WERI-Rb-1 (cell line): Measurements from ENCODE around the gene UQCR11.

ENCODE experiments used
- DNase-seq: peaks from one replicate; pipeline ENCODE4 v3.0.0-alpha.2; 2020
- H3K27ac ChIP-seq: fragments of 250-450 bp; sonication (Bioruptor Pico); 2 replicates; pipeline ENCODE4 v1.5.1; 2020; ENCODE audit warnings: mild to moderate bottlenecking, moderate library complexity
- H3K27me3 ChIP-seq: fragments of 250-450 bp; sonication (Bioruptor Pico); 2 replicates; pipeline ENCODE4 v1.5.1; 2021; ENCODE audit warnings: mild to moderate bottlenecking, low read depth, moderate library complexity; ENCODE audit not compliant: insufficient read depth, severe bottlenecking
- H3K36me3 ChIP-seq: fragments of 250-450 bp; sonication (Bioruptor Pico); 2 replicates; pipeline ENCODE4 v1.5.1; 2020; ENCODE audit warnings: mild to moderate bottlenecking, moderate library complexity
- H3K4me3 ChIP-seq: 2 replicates; pipeline ENCODE4 v1.5.1; 2011; ENCODE audit warnings: low read depth, mild to moderate bottlenecking, control low read depth, low read length
- H3K9me3 ChIP-seq: fragments of 250-450 bp; sonication (Bioruptor Pico); 2 replicates; pipeline ENCODE4 v1.5.1; 2021; ENCODE audit warnings: mild to moderate bottlenecking, moderate library complexity; ENCODE audit not compliant: severe bottlenecking
- CTCF ChIP-seq: IDR thresholded peaks from 2 replicates; pipeline ENCODE4 v1.5.1; 2011; ENCODE audit warnings: low read depth, mild to moderate bottlenecking, control low read depth, inconsistent platforms, low read length

The UQCR11 gene

GRCh38 chr19:1577929-1578618 is 27.2 kb downstream of the UQCR11 start:
- peaks cover 77% of the 10 kb centered on the region for H3K36me3 ChIP-seq
- no peaks in the 10 kb centered on the region for H3K27me3 ChIP-seq
- H3K27ac ChIP-seq, result no peak overlapping the region
- DNase-seq, result no peak
- no peak for TF ChIP-seq CTCF
- H3K9me3 ChIP-seq, result no peaks in the 10 kb centered on the region
- no peak overlapping the region for H3K4me3 ChIP-seq

GRCh38 chr19:1577090-1577928 is 28.0 kb downstream of the UQCR11 start:
- no peak for TF ChIP-seq CTCF
- DNase-seq, result no peak
- peaks cover 69% of the 10 kb centered on the region for H3K36me3 ChIP-seq
- H3K9me3 ChIP-seq, result no peaks in the 10 kb centered on the region
- H3K27ac ChIP-seq, result no peak overlapping the region
- no peaks in the 10 kb centered on the region for H3K27me3 ChIP-seq
- H3K4me3 ChIP-seq, result no peak overlapping the region

GRCh38 chr19:1576242-1577089 is 28.8 kb downstream of the UQCR11 start:
- Histone ChIP-seq H3K9me3 (no peaks in the 10 kb centered on the region), H3K27me3 (no peaks in the 10 kb centered on the region), H3K36me3 (peaks cover 62% of the 10 kb centered on the region), H3K4me3 (no peak overlapping the region), H3K27ac (no peak overlapping the region)
- no peak for DNase-seq
- no peak for TF ChIP-seq CTCF

- Histone ChIP-seq H3K36me3 (peaks cover 53% of the 10 kb centered on the region), H3K9me3 (no peaks in the 10 kb centered on the region), H3K27ac (no peak overlapping the region), H3K27me3 (no peaks in the 10 kb centered on the region), H3K4me3 (no peak overlapping the region)
- TF ChIP-seq CTCF, result no peak
- DNase-seq, result no peak
Measured at GRCh38 chr19:1575323-1576241, 29.7 kb downstream of the UQCR11 start.

GRCh38 chr19:1574354-1575136 is 30.7 kb downstream of the UQCR11 start:
- no peaks in the 10 kb centered on the region for H3K9me3 ChIP-seq
- peaks cover 43% of the 10 kb centered on the region for H3K36me3 ChIP-seq
- no peak overlapping the region for H3K4me3 ChIP-seq
- H3K27ac ChIP-seq, result no peak overlapping the region; the same call in 1 of the 2 replicates
- no peak for TF ChIP-seq CTCF
- DNase-seq, result no peak
- H3K27me3 ChIP-seq, result no peaks in the 10 kb centered on the region
